Esophagus muscularis mucosa (tissue), 3 donors: ENCODE measurements around the gene SUPV3L1.
"Not testable (repeated sequence)": the region's sequence is repeated elsewhere in the genome, so short reads cannot be mapped to it uniquely, and the experiment has no call there.

Source experiments
- POLR2A ChIP-seq: fragments of 450-650 bp; IDR thresholded peaks from one replicate; pipeline ENCODE4 v1.6.1; 2017; ENCODE audit warnings: antibody characterized with exemption, moderate library complexity, mild to moderate bottlenecking, low read depth
- POLR2AphosphoS5 ChIP-seq, 2 donors: sonication (generic); formaldehyde crosslinking; IDR thresholded peaks; one replicate each; pipeline ENCODE4 v1.6.1; 2017; ENCODE audit warnings: antibody characterized with exemption in 2 of 2
- TF ChIP-seq, protein P1 (sequence below), 3 experiments: fragments of 200-600 bp in 2 of 3; fragments of 450-650 bp in 1 of 3; sonication (generic) in 2 of 3; IDR thresholded peaks; one replicate each; pipeline ENCODE4 v1.5.1; 2017 to 2019; ENCODE audit warnings: antibody characterized with exemption in 3 of 3, mild to moderate bottlenecking in 2 of 3, moderate library complexity in 1 of 3

DNA sequence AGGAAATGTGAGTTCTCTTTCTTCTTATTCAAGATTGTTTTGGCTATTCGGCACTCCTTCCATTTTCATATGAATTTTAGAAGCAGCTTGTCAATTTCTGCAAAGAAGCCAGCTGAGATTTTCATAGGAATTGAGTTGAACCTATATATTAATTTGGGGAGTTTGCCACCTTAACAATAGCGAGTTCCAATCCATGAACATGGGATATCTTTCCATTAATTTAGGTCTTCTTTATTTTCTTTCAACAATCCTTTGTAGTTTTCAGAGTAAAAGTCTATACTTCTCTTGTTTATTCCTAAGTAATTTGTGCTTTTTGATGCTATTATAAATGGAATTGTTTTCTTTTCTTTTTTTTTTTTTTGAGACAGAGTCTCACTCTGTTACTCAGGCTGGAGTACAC is 71.4 kb downstream of the SUPV3L1 start:
- TF ChIP-seq, protein P1, sequence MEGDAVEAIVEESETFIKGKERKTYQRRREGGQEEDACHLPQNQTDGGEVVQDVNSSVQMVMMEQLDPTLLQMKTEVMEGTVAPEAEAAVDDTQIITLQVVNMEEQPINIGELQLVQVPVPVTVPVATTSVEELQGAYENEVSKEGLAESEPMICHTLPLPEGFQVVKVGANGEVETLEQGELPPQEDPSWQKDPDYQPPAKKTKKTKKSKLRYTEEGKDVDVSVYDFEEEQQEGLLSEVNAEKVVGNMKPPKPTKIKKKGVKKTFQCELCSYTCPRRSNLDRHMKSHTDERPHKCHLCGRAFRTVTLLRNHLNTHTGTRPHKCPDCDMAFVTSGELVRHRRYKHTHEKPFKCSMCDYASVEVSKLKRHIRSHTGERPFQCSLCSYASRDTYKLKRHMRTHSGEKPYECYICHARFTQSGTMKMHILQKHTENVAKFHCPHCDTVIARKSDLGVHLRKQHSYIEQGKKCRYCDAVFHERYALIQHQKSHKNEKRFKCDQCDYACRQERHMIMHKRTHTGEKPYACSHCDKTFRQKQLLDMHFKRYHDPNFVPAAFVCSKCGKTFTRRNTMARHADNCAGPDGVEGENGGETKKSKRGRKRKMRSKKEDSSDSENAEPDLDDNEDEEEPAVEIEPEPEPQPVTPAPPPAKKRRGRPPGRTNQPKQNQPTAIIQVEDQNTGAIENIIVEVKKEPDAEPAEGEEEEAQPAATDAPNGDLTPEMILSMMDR (IDR thresholded peaks at IDR 0.05): not testable (repeated sequence)
- TF ChIP-seq POLR2A; POLR2AphosphoS5 (IDR thresholded peaks at IDR 0.05): not testable (repeated sequence)
